IMR-90 (cell line): ENCODE measurements around the gene FGG.

ENCODE experiments used
- BHLHE40 ChIP-seq: fragments of 150-350 bp; IDR thresholded peaks from 2 replicates; pipeline ENCODE4 v1.6.1; 2016; ENCODE audit warnings: mild to moderate bottlenecking, low read depth, low read length
- MAFK ChIP-seq: IDR thresholded peaks from 2 replicates; pipeline ENCODE4 v1.6.1; 2012; ENCODE audit warnings: low read depth, low read length, improper control_type of control experiment
- MAZ ChIP-seq: IDR thresholded peaks from 2 replicates; pipeline ENCODE4 v1.6.1; 2012; ENCODE audit warnings: low read depth, mild to moderate bottlenecking, low read length, improper control_type of control experiment, moderate library complexity, borderline replicate concordance
- POLR2A ChIP-seq: IDR thresholded peaks from 2 replicates; pipeline ENCODE4 v1.6.1; 2012; ENCODE audit warnings: mild to moderate bottlenecking, low read depth, low read length
- RAD21 ChIP-seq: IDR thresholded peaks from 2 replicates; pipeline ENCODE4 v1.6.1; 2012; ENCODE audit warnings: low read length, improper control_type of control experiment
- RFX5 ChIP-seq: IDR thresholded peaks from 2 replicates; pipeline ENCODE4 v1.8.0; 2012; ENCODE audit warnings: low read depth, mild to moderate bottlenecking, low read length, moderate library complexity
- TF ChIP-seq, protein P1 (sequence below): conservative IDR thresholded peaks from 2 replicates; pipeline ENCODE4 v1.5.1; 2012; ENCODE audit warnings: mild to moderate bottlenecking, low read depth, low read length, improper control_type of control experiment
- TF ChIP-seq, protein P2 (sequence below): fragments of 150-350 bp; IDR thresholded peaks from 2 replicates; pipeline ENCODE4 v1.6.1; 2016; ENCODE audit warnings: low read depth, mild to moderate bottlenecking, low read length, moderate library complexity, borderline replicate concordance

DNA sequence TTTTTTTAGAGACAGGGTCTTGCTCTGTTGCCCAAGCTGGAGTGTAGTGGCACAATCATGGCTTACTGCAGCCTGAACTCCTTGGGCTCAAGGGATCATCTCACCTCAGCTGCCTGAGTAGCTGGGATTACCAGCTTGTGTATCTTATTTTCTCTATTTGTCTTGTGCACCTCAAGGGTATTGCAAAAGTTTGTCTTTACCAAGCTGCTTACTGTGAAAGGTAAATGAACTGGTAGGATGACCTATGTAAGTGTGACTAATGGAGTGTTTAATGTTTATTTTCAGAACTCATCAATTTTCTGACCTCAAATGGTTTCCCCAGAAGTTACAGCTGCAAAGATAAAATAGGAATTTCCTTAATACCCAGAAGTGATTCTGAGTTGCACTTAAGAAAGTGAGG lies 16.6 kb downstream of the FGG start:
- TF ChIP-seq, protein P1, sequence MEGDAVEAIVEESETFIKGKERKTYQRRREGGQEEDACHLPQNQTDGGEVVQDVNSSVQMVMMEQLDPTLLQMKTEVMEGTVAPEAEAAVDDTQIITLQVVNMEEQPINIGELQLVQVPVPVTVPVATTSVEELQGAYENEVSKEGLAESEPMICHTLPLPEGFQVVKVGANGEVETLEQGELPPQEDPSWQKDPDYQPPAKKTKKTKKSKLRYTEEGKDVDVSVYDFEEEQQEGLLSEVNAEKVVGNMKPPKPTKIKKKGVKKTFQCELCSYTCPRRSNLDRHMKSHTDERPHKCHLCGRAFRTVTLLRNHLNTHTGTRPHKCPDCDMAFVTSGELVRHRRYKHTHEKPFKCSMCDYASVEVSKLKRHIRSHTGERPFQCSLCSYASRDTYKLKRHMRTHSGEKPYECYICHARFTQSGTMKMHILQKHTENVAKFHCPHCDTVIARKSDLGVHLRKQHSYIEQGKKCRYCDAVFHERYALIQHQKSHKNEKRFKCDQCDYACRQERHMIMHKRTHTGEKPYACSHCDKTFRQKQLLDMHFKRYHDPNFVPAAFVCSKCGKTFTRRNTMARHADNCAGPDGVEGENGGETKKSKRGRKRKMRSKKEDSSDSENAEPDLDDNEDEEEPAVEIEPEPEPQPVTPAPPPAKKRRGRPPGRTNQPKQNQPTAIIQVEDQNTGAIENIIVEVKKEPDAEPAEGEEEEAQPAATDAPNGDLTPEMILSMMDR = no peak
- TF ChIP-seq POLR2A = no peak
- TF ChIP-seq MAZ = no peak
- TF ChIP-seq RFX5 = no peak
- TF ChIP-seq, protein P2, sequence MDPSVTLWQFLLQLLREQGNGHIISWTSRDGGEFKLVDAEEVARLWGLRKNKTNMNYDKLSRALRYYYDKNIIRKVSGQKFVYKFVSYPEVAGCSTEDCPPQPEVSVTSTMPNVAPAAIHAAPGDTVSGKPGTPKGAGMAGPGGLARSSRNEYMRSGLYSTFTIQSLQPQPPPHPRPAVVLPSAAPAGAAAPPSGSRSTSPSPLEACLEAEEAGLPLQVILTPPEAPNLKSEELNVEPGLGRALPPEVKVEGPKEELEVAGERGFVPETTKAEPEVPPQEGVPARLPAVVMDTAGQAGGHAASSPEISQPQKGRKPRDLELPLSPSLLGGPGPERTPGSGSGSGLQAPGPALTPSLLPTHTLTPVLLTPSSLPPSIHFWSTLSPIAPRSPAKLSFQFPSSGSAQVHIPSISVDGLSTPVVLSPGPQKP = no peak
- TF ChIP-seq MAFK = no peak
- no peak for TF ChIP-seq RAD21
- TF ChIP-seq BHLHE40 = no peak
